HepG2 (cell line): ENCODE data around the gene ILDR2. TPM values are rescaled to one million over a fixed set of nuclear protein-coding genes. Genes with fewer than 3 reads are reported as not detected.
A peak's percentile ranks its signal among the peaks of the same experiment; 100 is the strongest.

ENCODE experiments used
- BHLHE40 ChIP-seq: IDR thresholded peaks from 2 replicates; pipeline ENCODE4 v1.6.1; 2011; ENCODE audit warnings: low read length, improper control_type of control experiment
- CCAR2 ChIP-seq: fragments of 200-400 bp; formaldehyde crosslinking; optimal IDR thresholded peaks from 2 replicates; pipeline ENCODE3; 2018; ENCODE audit warnings: low read depth, mild to moderate bottlenecking, low read length, moderate library complexity
- IRF2 ChIP-seq: IDR thresholded peaks from 2 replicates; pipeline ENCODE4 v1.6.1; 2018; ENCODE audit warnings: missing genetic modification reagents, missing compliant biosample characterization
- ISX ChIP-seq: sonication (generic); formaldehyde crosslinking; conservative IDR thresholded peaks from 2 replicates; pipeline ENCODE4 v1.5.0; 2020; ENCODE audit warnings: missing genetic modification reagents
- KAT2B ChIP-seq: fragments of 150-350 bp; IDR thresholded peaks from 2 replicates; pipeline ENCODE4 v1.6.1; 2014; ENCODE audit warnings: low read depth, low read length, borderline replicate concordance
- NFYB ChIP-seq: sonication (generic); formaldehyde crosslinking; IDR thresholded peaks from 2 replicates; pipeline ENCODE4 v1.4.0; 2020; ENCODE audit warnings: missing genetic modification reagents
- PHF21A ChIP-seq: sonication (generic); formaldehyde crosslinking; IDR thresholded peaks from 2 replicates; pipeline ENCODE4 v1.5.0; 2020; ENCODE audit warnings: mild to moderate bottlenecking, missing genetic modification reagents
- PRPF4 ChIP-seq: fragments of 200-400 bp; formaldehyde crosslinking; IDR thresholded peaks from 2 replicates; pipeline ENCODE4 v1.6.1; 2016; ENCODE audit warnings: low read length, low read depth; ENCODE audit not compliant: poor library complexity, severe bottlenecking
- STAG1 ChIP-seq: sonication (generic); formaldehyde crosslinking; IDR thresholded peaks from 2 replicates; pipeline ENCODE4 v1.4.0; 2020; ENCODE audit warnings: missing genetic modification reagents
- XBP1 ChIP-seq: sonication (generic); formaldehyde crosslinking; IDR thresholded peaks from 2 replicates; pipeline ENCODE4 v1.5.0; 2020; ENCODE audit warnings: missing genetic modification reagents
- ZFP36 ChIP-seq: fragments of 150-350 bp; IDR thresholded peaks from 2 replicates; pipeline ENCODE4 v1.6.1; 2018; ENCODE audit warnings: borderline replicate concordance, low read length, low read depth; ENCODE audit not compliant: partially characterized antibody
- ZNF329 ChIP-seq: sonication (generic); formaldehyde crosslinking; IDR thresholded peaks from 2 replicates; pipeline ENCODE4 v1.9.0; 2021; ENCODE audit warnings: low read depth, mild to moderate bottlenecking, missing genetic modification reagents
- ZNF354B ChIP-seq: sonication (generic); formaldehyde crosslinking; IDR thresholded peaks from 2 replicates; pipeline ENCODE4 v1.8.0; 2022; ENCODE audit warnings: mild to moderate bottlenecking, missing genetic modification reagents
- ZNF431 ChIP-seq: sonication (generic); formaldehyde crosslinking; IDR thresholded peaks from 2 replicates; pipeline ENCODE4 v1.9.0; 2022; ENCODE audit warnings: missing genetic modification reagents, low read depth, mild to moderate bottlenecking, borderline replicate concordance
- ZNF768 ChIP-seq: sonication (generic); formaldehyde crosslinking; IDR thresholded peaks from 2 replicates; pipeline ENCODE4 v1.4.0; 2020; ENCODE audit warnings: missing genetic modification reagents
- polyA plus RNA-seq, 8 experiments: library from polyadenylated mRNA; depleted of rRNA in 3 of 8; stranded (reverse) in 7 of 8; unstranded in 1 of 8; fragments of >200 nt; fragmentation: Illumina TruSeq in 4 of 8; extraction: Trizol in 4 of 8; gene quantifications; 2 replicates each; pipeline versions ENCODE4 v1.2.1 to v1.2.3, GENCODE V29; 2011 to 2016; ENCODE audit warnings: low read depth in 4 of 8, missing spikeins in 1 of 8, mixed read lengths in 1 of 8; ENCODE audit not compliant: insufficient read depth in 1 of 8
- total RNA-seq, 5 experiments: library from RNA; depleted of rRNA; stranded (reverse); fragments of >200 nt; fragmentation: Illumina TruSeq; extraction: Trizol; gene quantifications; 2 replicates each; pipeline ENCODE4 v1.2.3, GENCODE V29; 2016; ENCODE audit warnings: low read depth in 1 of 5
- TF ChIP-seq, protein P1 (sequence below): IDR thresholded peaks from 2 replicates; pipeline ENCODE4 v1.6.1; 2016; ENCODE audit warnings: low read depth, missing genetic modification reagents, missing compliant biosample characterization
- TF ChIP-seq, protein P2 (sequence below): IDR thresholded peaks from 2 replicates; pipeline ENCODE4 v1.6.1; 2018; ENCODE audit warnings: missing genetic modification reagents, mild to moderate bottlenecking, missing compliant biosample characterization
- TF ChIP-seq, protein P3 (sequence below): sonication (generic); formaldehyde crosslinking; IDR thresholded peaks from 2 replicates; pipeline ENCODE4 v1.4.0; 2020; ENCODE audit warnings: mild to moderate bottlenecking, missing genetic modification reagents
- TF ChIP-seq, protein P4 (sequence below): sonication (generic); formaldehyde crosslinking; IDR thresholded peaks from 2 replicates; pipeline ENCODE4 v1.4.0; 2020; ENCODE audit warnings: missing genetic modification reagents

The ILDR2 gene
- total and polyA plus RNA-seq, 2 of the 13 experiments (the other 11 are each of a cell fraction or from before 2014, with no cell fraction given), result 0.04 TPM; not detected in 1

DNA sequence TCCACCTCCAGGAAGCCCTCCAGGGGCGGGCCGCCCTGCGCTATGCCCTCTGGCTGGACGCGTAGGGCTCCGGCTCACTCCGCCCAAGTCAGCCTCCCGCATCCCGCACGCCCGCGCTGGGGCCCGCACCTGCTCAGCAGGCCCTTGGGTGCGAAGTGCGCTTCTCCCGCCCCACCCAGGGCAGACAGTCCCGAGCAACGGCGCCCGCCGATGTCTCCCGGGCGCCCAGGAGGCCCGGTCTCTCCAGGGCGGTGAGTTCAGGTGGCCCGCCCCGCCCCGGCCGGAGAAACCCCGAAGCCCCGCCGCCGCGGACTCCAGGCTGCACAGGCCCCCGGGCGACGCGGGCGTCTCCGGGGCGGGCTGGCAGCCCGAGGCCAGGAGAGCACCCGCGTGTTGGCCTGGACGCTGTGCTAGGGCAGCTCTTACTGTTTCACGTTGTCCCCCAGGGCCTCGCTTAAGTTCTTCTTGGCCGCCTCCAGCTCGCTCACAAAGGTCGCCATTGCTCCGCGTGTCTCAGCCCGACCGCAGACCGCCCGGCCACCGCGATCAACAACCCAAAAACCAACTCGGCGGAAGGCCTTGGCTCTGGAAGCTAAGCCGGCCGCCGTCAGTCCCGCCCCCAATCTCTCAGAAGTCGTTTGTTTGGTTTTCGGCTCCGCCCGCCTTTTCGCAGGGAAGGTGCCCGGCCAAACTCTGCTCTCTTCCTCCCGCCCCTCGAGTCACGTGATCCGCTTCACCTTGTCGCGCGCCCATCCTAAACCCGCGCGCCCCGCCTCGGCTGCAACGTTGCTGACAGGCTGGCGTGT is 99.4 kb downstream of the ILDR2 start, which contains the start of gene TADA1 (continued):
- TF ChIP-seq, protein P1, sequence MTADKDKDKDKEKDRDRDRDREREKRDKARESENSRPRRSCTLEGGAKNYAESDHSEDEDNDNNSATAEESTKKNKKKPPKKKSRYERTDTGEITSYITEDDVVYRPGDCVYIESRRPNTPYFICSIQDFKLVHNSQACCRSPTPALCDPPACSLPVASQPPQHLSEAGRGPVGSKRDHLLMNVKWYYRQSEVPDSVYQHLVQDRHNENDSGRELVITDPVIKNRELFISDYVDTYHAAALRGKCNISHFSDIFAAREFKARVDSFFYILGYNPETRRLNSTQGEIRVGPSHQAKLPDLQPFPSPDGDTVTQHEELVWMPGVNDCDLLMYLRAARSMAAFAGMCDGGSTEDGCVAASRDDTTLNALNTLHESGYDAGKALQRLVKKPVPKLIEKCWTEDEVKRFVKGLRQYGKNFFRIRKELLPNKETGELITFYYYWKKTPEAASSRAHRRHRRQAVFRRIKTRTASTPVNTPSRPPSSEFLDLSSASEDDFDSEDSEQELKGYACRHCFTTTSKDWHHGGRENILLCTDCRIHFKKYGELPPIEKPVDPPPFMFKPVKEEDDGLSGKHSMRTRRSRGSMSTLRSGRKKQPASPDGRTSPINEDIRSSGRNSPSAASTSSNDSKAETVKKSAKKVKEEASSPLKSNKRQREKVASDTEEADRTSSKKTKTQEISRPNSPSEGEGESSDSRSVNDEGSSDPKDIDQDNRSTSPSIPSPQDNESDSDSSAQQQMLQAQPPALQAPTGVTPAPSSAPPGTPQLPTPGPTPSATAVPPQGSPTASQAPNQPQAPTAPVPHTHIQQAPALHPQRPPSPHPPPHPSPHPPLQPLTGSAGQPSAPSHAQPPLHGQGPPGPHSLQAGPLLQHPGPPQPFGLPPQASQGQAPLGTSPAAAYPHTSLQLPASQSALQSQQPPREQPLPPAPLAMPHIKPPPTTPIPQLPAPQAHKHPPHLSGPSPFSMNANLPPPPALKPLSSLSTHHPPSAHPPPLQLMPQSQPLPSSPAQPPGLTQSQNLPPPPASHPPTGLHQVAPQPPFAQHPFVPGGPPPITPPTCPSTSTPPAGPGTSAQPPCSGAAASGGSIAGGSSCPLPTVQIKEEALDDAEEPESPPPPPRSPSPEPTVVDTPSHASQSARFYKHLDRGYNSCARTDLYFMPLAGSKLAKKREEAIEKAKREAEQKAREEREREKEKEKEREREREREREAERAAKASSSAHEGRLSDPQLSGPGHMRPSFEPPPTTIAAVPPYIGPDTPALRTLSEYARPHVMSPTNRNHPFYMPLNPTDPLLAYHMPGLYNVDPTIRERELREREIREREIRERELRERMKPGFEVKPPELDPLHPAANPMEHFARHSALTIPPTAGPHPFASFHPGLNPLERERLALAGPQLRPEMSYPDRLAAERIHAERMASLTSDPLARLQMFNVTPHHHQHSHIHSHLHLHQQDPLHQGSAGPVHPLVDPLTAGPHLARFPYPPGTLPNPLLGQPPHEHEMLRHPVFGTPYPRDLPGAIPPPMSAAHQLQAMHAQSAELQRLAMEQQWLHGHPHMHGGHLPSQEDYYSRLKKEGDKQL (CRISPR knock-in tag), result 0 out of 2 replicates have a peak, but pooled peaks have one; percentile 19
- TF ChIP-seq IRF2 (peak; percentile 65), NFYB (peak; percentile 52), ZNF329 (CRISPR knock-in tag) (no peak), XBP1 (CRISPR knock-in tag) (0 out of 2 replicates have a peak, but pooled peaks have one; percentile 14), PRPF4 (no peak), ZNF768 (peak; percentile 46; the same call in 1 of the 2 replicates), CCAR2 (no peak), ZFP36 (peak; percentile 99), ZNF354B (CRISPR knock-in tag) (no peak), ISX (CRISPR knock-in tag) (no peak), KAT2B (no peak), ZNF431 (CRISPR knock-in tag) (0 out of 2 replicates have a peak, but pooled peaks have one; percentile 51), BHLHE40 (peak; percentile 94), PHF21A (CRISPR knock-in tag) (peak; percentile 81), STAG1 (CRISPR knock-in tag) (no peak)
- TF ChIP-seq, protein P2, sequence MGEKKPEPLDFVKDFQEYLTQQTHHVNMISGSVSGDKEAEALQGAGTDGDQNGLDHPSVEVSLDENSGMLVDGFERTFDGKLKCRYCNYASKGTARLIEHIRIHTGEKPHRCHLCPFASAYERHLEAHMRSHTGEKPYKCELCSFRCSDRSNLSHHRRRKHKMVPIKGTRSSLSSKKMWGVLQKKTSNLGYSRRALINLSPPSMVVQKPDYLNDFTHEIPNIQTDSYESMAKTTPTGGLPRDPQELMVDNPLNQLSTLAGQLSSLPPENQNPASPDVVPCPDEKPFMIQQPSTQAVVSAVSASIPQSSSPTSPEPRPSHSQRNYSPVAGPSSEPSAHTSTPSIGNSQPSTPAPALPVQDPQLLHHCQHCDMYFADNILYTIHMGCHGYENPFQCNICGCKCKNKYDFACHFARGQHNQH (CRISPR knock-in tag), result peak; percentile 76
- TF ChIP-seq, protein P3, sequence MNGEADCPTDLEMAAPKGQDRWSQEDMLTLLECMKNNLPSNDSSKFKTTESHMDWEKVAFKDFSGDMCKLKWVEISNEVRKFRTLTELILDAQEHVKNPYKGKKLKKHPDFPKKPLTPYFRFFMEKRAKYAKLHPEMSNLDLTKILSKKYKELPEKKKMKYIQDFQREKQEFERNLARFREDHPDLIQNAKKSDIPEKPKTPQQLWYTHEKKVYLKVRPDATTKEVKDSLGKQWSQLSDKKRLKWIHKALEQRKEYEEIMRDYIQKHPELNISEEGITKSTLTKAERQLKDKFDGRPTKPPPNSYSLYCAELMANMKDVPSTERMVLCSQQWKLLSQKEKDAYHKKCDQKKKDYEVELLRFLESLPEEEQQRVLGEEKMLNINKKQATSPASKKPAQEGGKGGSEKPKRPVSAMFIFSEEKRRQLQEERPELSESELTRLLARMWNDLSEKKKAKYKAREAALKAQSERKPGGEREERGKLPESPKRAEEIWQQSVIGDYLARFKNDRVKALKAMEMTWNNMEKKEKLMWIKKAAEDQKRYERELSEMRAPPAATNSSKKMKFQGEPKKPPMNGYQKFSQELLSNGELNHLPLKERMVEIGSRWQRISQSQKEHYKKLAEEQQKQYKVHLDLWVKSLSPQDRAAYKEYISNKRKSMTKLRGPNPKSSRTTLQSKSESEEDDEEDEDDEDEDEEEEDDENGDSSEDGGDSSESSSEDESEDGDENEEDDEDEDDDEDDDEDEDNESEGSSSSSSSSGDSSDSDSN (CRISPR knock-in tag), result peak; percentile 94
- TF ChIP-seq, protein P4, sequence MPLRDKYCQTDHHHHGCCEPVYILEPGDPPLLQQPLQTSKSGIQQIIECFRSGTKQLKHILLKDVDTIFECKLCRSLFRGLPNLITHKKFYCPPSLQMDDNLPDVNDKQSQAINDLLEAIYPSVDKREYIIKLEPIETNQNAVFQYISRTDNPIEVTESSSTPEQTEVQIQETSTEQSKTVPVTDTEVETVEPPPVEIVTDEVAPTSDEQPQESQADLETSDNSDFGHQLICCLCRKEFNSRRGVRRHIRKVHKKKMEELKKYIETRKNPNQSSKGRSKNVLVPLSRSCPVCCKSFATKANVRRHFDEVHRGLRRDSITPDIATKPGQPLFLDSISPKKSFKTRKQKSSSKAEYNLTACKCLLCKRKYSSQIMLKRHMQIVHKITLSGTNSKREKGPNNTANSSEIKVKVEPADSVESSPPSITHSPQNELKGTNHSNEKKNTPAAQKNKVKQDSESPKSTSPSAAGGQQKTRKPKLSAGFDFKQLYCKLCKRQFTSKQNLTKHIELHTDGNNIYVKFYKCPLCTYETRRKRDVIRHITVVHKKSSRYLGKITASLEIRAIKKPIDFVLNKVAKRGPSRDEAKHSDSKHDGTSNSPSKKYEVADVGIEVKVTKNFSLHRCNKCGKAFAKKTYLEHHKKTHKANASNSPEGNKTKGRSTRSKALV, result no peak
